Psoas muscle (tissue), 8 donors: ENCODE data around the gene LIN52. TPM values are rescaled to one million over a fixed set of nuclear protein-coding genes. Genes with fewer than 3 reads are reported as not detected.

ENCODE experiments used
- ATAC-seq, 4 donors: fragments of 200-7000 bp; cut with Tn5 transposase; one replicate each; pipeline ENCODE4 v1.9.1; 2020; ENCODE audit warnings: moderate library complexity in 3 of 4, mild to moderate bottlenecking in 2 of 4
- DNase-seq, 2 donors: peaks; one replicate each; pipeline ENCODE4 v3.0.0-alpha.2; 2020
- H3K27ac ChIP-seq: fragments of 200-600 bp; one replicate; pipeline ENCODE4 v1.8.0; 2022
- H3K27me3 ChIP-seq, 3 donors: fragments of 200-600 bp in 1 of 3; one replicate each; pipeline versions ENCODE4 v1.6.1 to v1.8.0; 2013 to 2022; ENCODE audit warnings: low read length in 2 of 3, mild to moderate bottlenecking in 2 of 3, moderate library complexity in 1 of 3; ENCODE audit not compliant: insufficient read depth in 3 of 3
- H3K36me3 ChIP-seq, 2 donors: fragments of 200-600 bp in 1 of 2; one replicate each; pipeline versions ENCODE4 v1.6.1 to v1.8.0; 2013 to 2022; ENCODE audit warnings: low read depth in 1 of 2, mild to moderate bottlenecking in 1 of 2, moderate library complexity in 1 of 2; ENCODE audit not compliant: insufficient read depth in 1 of 2
- H3K4me1 ChIP-seq: fragments of 200-600 bp; one replicate; pipeline ENCODE4 v1.8.0; 2022
- H3K4me3 ChIP-seq: fragments of 200-600 bp; one replicate; pipeline ENCODE4 v1.8.0; 2022; ENCODE audit warnings: mild to moderate bottlenecking
- H3K9me3 ChIP-seq: fragments of 200-600 bp; one replicate; pipeline ENCODE4 v1.8.0; 2022
- CTCF ChIP-seq: fragments of 200-600 bp; IDR thresholded peaks from one replicate; pipeline ENCODE4 v1.8.0; 2022; ENCODE audit warnings: antibody characterized with exemption
- WGBS, 3 donors: extraction: QIAGEN DNeasy Blood & Tissue Kit; methylation state at CpG; one replicate each; pipeline versions ENCODE4 v1.1.6 to v1.1.7; 2013; 5-methylcytosine and 5-hydroxymethylcytosine counted together
- intact Hi-C, 2 donors: fragments of 100-400 bp; cut with DNase I; formaldehyde crosslinking; loops; one replicate each; pipeline versions ENCODE4 v1.11.0 to v1.14.2; 2022
- polyA plus RNA-seq, 3 donors: library from polyadenylated mRNA; stranded (reverse); fragments of 200-250 nt; gene quantifications; one replicate each; pipeline ENCODE4 v1.2.3, GENCODE V29; 2013
- total RNA-seq, 4 donors: library from RNA; stranded (reverse); fragmentation: NEBNext Ultra II Directional in 2 of 4; extraction: Animal tissue kit (Norgen Biotek cat#: 25700) in 2 of 4; gene quantifications; one replicate each; pipeline versions ENCODE4 v1.2.1 to v1.2.4, GENCODE V29; 2021 to 2023
- donor health status: healthy with polysubstance abuse.
- donor health status: DM: no; HTN: no; CAD: no; lungs with moderate emphysema.
- donor health status: Bipolar disorder and iron deficiency.
- donor health status: healthy.
- donor health status: DM: yes; HTN: yes; CAD: no.
- donor health status: DM: no; HTN: no; CAD: no.
- donor health status: DM: no; HTN: no; CAD: no.
- donor health status: DM: yes; HTN: yes; CAD: no.

Gene LIN52
- total and polyA plus RNA-seq, 7 donors = 1.7 to 8.6 (median 3.5) TPM

DNA sequence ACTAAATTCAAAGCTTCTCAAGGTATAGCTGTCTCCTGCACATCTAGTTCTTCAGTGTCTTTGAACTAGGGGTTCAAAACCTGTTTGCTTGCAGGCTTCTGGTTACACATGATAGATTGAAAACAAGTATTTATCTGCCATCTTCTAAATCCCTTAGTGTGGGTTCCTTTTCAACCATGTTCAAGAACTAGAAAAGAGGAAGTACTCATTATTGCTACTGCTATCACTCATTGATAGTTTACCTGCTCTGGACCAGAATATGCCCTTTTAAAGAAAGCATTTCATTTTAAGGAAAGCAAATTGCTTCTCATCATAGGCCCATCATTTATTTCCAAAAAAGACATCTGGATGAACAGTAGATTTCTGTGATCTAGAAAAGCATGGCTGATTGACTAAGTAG is 117.4 kb downstream of the LIN52 start:
- Histone ChIP-seq H3K9me3 (no peaks in the 10 kb centered on the region), H3K27me3 (no peaks in the 10 kb centered on the region), H3K36me3 (peaks cover 4 to 44% of the 10 kb centered on the region in 2 donors), H3K4me1 (no peaks in the 10 kb centered on the region), H3K4me3 (no peak overlapping the region), H3K27ac (no peak overlapping the region)
- DNase-seq (no peak), ATAC-seq (no peak)
- no peak for TF ChIP-seq CTCF
- intact Hi-C loops = no loop called here

GRCh38 chr14:74203639-74204038 is 118.9 kb downstream of the LIN52 start:
- DNase-seq = no peak
- 88 to 92% (median 89%) methylated on average over 8 of the region's 8 CpGs for WGBS, 3 donors
- H3K36me3 ChIP-seq = peaks cover 4 to 41% of the 10 kb centered on the region in 2 donors
- no peaks in the 10 kb centered on the region for H3K27me3 ChIP-seq
- no peak overlapping the region for H3K4me3 ChIP-seq
- H3K27ac ChIP-seq = no peak overlapping the region
- H3K4me1 ChIP-seq = no peaks in the 10 kb centered on the region
- no peak for ATAC-seq
- TF ChIP-seq CTCF = no peak
- H3K9me3 ChIP-seq = no peaks in the 10 kb centered on the region
- intact Hi-C loops = no loop called here

DNA sequence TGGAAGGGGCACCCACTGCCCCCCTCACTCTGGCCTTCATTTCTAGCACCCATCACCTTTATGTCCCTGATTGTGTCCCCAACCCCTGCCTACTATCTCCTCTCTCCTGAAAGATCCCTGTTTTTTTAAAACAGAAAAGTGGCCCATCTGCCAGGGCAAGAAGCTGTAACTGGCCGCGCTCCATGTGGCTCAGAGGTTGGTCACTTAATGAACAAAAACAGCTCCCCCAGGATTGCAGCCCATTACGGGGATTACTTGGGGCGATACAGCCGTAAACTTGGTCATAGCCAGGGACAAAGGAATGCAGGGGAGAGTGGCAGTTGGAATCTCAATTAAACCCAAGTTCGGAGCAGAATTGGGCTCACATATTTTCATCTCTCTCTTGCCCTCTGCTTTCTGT is 119.7 kb downstream of the LIN52 start:
- DNase-seq (no peak), ATAC-seq (no peak)
- intact Hi-C loops = no loop called here
- Histone ChIP-seq H3K27ac (no peak overlapping the region), H3K4me1 (no peaks in the 10 kb centered on the region), H3K9me3 (no peaks in the 10 kb centered on the region), H3K27me3 (no peaks in the 10 kb centered on the region), H3K36me3 (peaks cover 3 to 32% of the 10 kb centered on the region in 2 donors), H3K4me3 (no peak overlapping the region)
- WGBS, 3 donors = 87 to 88% (median 87%) methylated on average over 6 of the region's 6 CpGs
- TF ChIP-seq CTCF = no peak

DNA sequence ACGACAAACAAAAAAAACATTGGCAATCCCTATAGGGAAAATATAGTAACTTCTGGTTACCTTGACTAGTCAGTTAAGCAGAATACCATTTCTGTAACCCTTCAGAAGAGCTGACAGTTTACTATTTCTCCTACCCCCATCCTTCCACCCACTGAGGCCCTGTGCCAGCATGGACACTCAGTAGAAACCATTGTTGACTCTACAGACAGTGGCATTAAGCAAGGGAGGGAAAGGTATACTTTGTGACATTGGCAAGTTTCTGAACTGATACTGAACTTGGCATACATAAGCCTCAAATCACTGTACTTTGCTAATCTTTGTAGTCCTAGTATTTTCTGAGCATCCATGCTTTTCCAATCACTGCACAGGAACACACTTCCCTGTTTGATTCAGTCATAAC is 121.1 kb downstream of the LIN52 start:
- Histone ChIP-seq H3K9me3 (no peaks in the 10 kb centered on the region), H3K4me1 (no peaks in the 10 kb centered on the region), H3K27me3 (no peaks in the 10 kb centered on the region), H3K4me3 (no peak overlapping the region), H3K36me3 (peaks cover 0 to 21% of the 10 kb centered on the region in 2 donors), H3K27ac (no peak overlapping the region)
- ATAC-seq (no peak), DNase-seq (no peak)
- intact Hi-C loops = no loop called here
- TF ChIP-seq CTCF = no peak
- 88 to 96% (median 93%) methylated on average over 1 of the region's 1 CpG for whole genome bisulfite sequencing, 3 donors

DNA sequence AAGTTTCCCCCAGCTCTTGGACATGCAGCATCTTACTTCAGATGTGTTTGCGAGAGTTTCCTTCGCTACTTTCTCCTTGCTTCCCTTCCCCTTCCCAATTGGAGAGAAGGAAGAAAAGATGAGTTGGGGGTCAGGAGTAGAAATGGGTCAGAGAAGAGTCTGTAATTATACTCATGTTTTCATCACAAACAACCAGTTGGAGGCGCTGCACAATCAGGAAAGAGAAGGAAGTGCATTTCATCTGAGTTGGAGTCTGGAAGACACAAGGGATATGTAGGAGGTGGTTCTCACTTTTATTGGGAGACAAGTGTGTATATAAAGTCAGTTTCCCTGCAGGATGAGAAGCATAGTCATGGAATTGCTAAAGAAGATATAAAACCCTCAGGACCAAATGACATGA is 123.2 kb downstream of the LIN52 start:
- ATAC-seq = no peak
- Histone ChIP-seq H3K9me3 (no peaks in the 10 kb centered on the region), H3K4me3 (no peak overlapping the region), H3K36me3 (peaks cover 0 to 4% of the 10 kb centered on the region in 2 donors), H3K27ac (no peak overlapping the region), H3K4me1 (no peaks in the 10 kb centered on the region), H3K27me3 (no peaks in the 10 kb centered on the region)
- no peak for DNase-seq
- intact Hi-C loops = no loop called here
- 82 to 85% (median 83%) methylated on average over 3 of the region's 3 CpGs for WGBS, 3 donors
- no peak for TF ChIP-seq CTCF
